Lower lobe of right lung (tissue), 2 donors: ENCODE data around the gene ILK. TPM values are rescaled to one million over a fixed set of nuclear protein-coding genes. Genes with fewer than 3 reads are reported as not detected.

Source experiments
- ATAC-seq, 2 donors: fragments of 200-7000 bp; cut with Tn5 transposase; one replicate each; pipeline ENCODE4 v1.9.1; 2020 to 2022; ENCODE audit warnings: mild to moderate bottlenecking in 2 of 2, moderate library complexity in 2 of 2
- DNase-seq: peaks from one replicate; pipeline ENCODE4 v3.0.0-alpha.2; 2020
- H3K27ac ChIP-seq: fragments of 200-600 bp; one replicate; pipeline ENCODE4 v1.8.0; 2022
- H3K27me3 ChIP-seq: fragments of 200-600 bp; one replicate; pipeline ENCODE4 v1.8.0; 2022; ENCODE audit warnings: low read depth
- H3K36me3 ChIP-seq: fragments of 200-600 bp; one replicate; pipeline ENCODE4 v1.8.0; 2022; ENCODE audit warnings: mild to moderate bottlenecking
- H3K4me1 ChIP-seq: fragments of 200-600 bp; one replicate; pipeline ENCODE4 v1.8.0; 2022
- H3K4me3 ChIP-seq: fragments of 200-600 bp; one replicate; pipeline ENCODE4 v1.8.0; 2022; ENCODE audit warnings: mild to moderate bottlenecking
- H3K9me3 ChIP-seq: fragments of 200-600 bp; one replicate; pipeline ENCODE4 v1.8.0; 2022
- CTCF ChIP-seq: fragments of 200-600 bp; IDR thresholded peaks from one replicate; pipeline ENCODE4 v1.8.0; 2022; ENCODE audit warnings: antibody characterized with exemption, mild to moderate bottlenecking
- intact Hi-C: fragments of 100-400 bp; cut with DNase I; formaldehyde crosslinking; loops from one replicate; pipeline ENCODE4 v1.11.0; 2022
- total RNA-seq: library from RNA; stranded (reverse); fragmentation: NEBNext Ultra II Directional; extraction: Animal tissue kit (Norgen Biotek cat#: 25700); gene quantifications from one replicate; pipeline ENCODE4 v1.2.1, GENCODE V29; 2021
- donor health status: DM: no; HTN: yes; CAD: no; lungs with severe emphysema.

Gene ILK
- total RNA-seq, 1 donor from 2014 or later, result 135 TPM

DNA sequence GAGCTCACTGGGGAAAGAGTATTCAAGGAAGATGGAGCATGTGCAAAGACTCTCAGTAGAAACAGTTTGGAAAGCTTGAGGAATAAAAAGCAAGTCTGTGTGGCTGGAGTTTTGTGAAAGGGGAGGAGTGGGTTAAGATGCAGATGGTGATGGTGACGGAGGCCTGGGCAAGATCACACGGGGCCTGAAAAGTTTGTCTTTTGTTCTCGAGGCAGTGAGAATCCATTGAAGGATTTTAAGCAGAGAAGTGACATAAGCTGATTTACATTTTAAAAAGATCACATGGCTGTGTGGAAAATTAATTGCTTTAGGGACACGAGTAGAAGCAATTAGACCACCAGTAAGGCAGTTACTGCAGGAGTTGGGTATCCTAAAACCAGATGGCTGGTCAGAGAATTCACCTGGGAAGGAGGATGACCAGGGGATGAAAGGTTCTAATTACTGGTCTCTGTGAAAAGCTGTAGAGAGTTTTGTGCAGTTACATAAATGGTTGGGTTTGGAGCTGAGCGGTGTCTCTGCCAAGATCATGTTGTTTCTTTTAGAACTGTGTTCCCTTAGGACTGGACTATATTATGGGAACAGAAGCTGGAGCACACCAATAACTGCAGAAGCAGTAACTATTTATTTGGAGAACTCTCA is 7.2 kb upstream of the ILK start:
- intact Hi-C loops, result no loop called here
- DNase-seq (no peak), ATAC-seq (no peak)
- Histone ChIP-seq H3K4me1 (peaks cover 5% of the 10 kb centered on the region), H3K27me3 (no peaks in the 10 kb centered on the region), H3K36me3 (peaks cover 75% of the 10 kb centered on the region), H3K4me3 (no peak overlapping the region), H3K9me3 (no peaks in the 10 kb centered on the region), H3K27ac (peak overlapping the region; percentile 46)
- TF ChIP-seq CTCF, result no peak

DNA sequence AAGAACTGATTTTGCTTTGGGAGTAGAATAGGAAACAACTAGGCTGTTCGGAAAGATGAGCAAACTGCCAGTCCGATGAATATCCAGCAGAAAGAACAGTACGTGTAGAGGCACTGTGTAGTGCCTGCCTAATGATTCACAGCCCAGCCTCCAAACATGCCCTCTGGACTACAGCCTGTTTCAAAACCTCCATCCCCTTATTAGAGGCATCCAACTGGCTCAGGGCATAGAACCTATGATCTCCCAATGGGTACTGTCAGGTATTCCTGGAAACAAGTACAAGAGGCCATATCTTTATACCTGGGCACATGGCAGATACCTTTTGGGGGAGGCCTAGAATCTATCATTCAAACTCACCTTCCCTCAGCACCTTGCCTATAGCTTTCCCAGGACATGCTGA is 5.0 kb upstream of the ILK start:
- H3K36me3 ChIP-seq, result peaks cover 71% of the 10 kb centered on the region
- no peaks in the 10 kb centered on the region for H3K9me3 ChIP-seq
- no peaks in the 10 kb centered on the region for H3K27me3 ChIP-seq
- H3K4me3 ChIP-seq, result no peak overlapping the region
- intact Hi-C loops, result no loop called here
- TF ChIP-seq CTCF, result no peak
- ATAC-seq (no peak), DNase-seq (no peak)
- peaks cover 19% of the 10 kb centered on the region for H3K4me1 ChIP-seq
- H3K27ac ChIP-seq, result no peak overlapping the region

DNA sequence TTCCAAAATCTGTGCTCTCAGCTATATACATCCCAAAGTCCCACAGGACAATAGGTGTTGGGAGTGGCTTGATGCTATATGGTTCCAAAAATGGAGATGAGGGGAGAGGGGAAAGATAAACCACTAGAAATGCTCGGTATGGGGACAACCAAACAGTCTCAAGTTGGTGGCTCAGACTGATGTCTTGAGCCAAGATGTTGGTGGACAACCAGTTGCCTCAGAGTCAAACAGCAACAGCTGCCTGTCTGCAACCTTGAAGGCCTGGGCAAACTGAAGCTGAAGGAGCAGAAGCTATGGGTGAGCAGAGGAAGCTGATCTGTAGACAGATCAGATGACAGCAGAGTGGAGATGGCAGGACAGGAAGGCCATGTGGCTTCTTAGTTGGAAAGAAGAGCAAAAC is 4.1 kb upstream of the ILK start:
- no peaks in the 10 kb centered on the region for H3K27me3 ChIP-seq
- DNase-seq (no peak), ATAC-seq (no peak)
- H3K9me3 ChIP-seq, result no peaks in the 10 kb centered on the region
- H3K4me1 ChIP-seq, result peaks cover 19% of the 10 kb centered on the region
- no peak overlapping the region for H3K4me3 ChIP-seq
- peaks cover 67% of the 10 kb centered on the region for H3K36me3 ChIP-seq
- TF ChIP-seq CTCF, result no peak
- intact Hi-C loops, result no loop called here
- H3K27ac ChIP-seq, result no peak overlapping the region

- peaks cover 65% of the 10 kb centered on the region for H3K36me3 ChIP-seq
- intact Hi-C loops, result no loop called here
Observed at GRCh38 chr11:6599881-6600390, 3.6 kb upstream of the ILK start.

DNA sequence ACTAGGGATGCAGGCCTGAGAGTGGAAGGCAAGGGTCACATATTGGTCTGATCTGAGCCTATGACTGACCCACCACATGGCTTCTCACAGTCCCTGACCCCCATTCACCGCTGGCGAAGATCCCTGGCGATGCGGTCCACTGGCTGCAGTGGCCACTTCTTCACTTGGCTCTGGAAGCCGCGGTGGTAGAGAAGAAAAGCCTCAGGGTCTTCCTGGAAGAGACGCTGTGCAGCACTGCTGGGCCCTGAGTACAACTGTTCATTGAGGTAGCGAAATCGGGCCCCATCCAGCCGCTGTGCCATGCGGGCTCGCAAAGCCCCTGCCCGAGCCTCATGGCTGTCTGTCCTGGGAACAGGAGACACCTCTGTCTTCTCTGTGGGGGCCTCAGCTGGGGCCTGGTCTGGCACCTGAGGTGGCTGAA is 2.5 kb upstream of the ILK start:
- Histone ChIP-seq H3K4me1 (peaks cover 35% of the 10 kb centered on the region), H3K27ac (no peak overlapping the region), H3K4me3 (no peak overlapping the region), H3K27me3 (no peaks in the 10 kb centered on the region), H3K9me3 (no peaks in the 10 kb centered on the region), H3K36me3 (peaks cover 60% of the 10 kb centered on the region)
- no peak for ATAC-seq
- no peak for TF ChIP-seq CTCF
- intact Hi-C loops, result no loop called here
- no peak for DNase-seq

More at GRCh38 chr11:6599881-6600390, 3.6 kb upstream of the ILK start:
- ATAC-seq (no peak), DNase-seq (no peak)
- Histone ChIP-seq H3K27ac (no peak overlapping the region), H3K4me1 (peaks cover 24% of the 10 kb centered on the region), H3K4me3 (no peak overlapping the region), H3K9me3 (no peaks in the 10 kb centered on the region), H3K27me3 (no peaks in the 10 kb centered on the region)
- TF ChIP-seq CTCF, result no peak
